Kidney (tissue), 22 donors: ENCODE results near the gene GAGE10. TPM values are rescaled to one million over a fixed set of nuclear protein-coding genes. Genes with fewer than 3 reads are reported as not detected.
A peak's percentile ranks its signal among the peaks of the same experiment; 100 is the strongest.

Experiments
- DNase-seq, 5 donors: peaks; one replicate each; pipeline ENCODE4 v3.0.0-alpha.2; 2013 to 2020
- FAIRE-seq: peaks from 2 replicates; lab custom pipeline; 2012; peaks lifted over from hg19 to GRCh38; lab: Jason Lieb, UNC
- H3K27ac ChIP-seq, 2 donors: one replicate each; pipeline ENCODE4 v1.7.0; 2013; ENCODE audit warnings: low read depth in 2 of 2, low read length in 2 of 2, inconsistent platforms in 1 of 2
- H3K27me3 ChIP-seq: one replicate; pipeline ENCODE4 v1.7.1; 2013; ENCODE audit warnings: low read length, inconsistent platforms; ENCODE audit not compliant: control insufficient read depth, insufficient read depth
- H3K36me3 ChIP-seq, 3 donors: one replicate each; pipeline versions ENCODE4 v1.7.0 to v1.7.1; 2013; ENCODE audit warnings: low read length in 3 of 3, control low read depth in 1 of 3, inconsistent platforms in 1 of 3; ENCODE audit not compliant: insufficient read depth in 3 of 3, control insufficient read depth in 2 of 3
- H3K4me1 ChIP-seq, 3 donors: one replicate each; pipeline versions ENCODE4 v1.7.0 to v1.7.1; 2013; ENCODE audit warnings: low read length in 3 of 3, inconsistent platforms in 1 of 3, low read depth in 1 of 3; ENCODE audit not compliant: control insufficient read depth in 2 of 3, insufficient read depth in 2 of 3
- H3K4me3 ChIP-seq, 3 donors: one replicate each; pipeline versions ENCODE4 v1.7.0 to v1.8.1; 2013; ENCODE audit warnings: low read length in 3 of 3, control low read depth in 1 of 3, inconsistent platforms in 1 of 3
- H3K9ac ChIP-seq, 3 donors: one replicate each; pipeline versions ENCODE4 v1.7.0 to v1.7.1; 2013; ENCODE audit warnings: low read length in 3 of 3, control low read depth in 1 of 3, inconsistent platforms in 1 of 3
- H3K9me3 ChIP-seq, 3 donors: one replicate each; pipeline versions ENCODE4 v1.7.0 to v1.7.1; 2013; ENCODE audit warnings: low read length in 3 of 3, control low read depth in 1 of 3, inconsistent platforms in 1 of 3; ENCODE audit not compliant: control insufficient read depth in 2 of 3, insufficient read depth in 1 of 3
- CTCF ChIP-seq: IDR thresholded peaks from 3 replicates; pipeline ENCODE4 v1.5.1; 2012; ENCODE audit warnings: mild to moderate bottlenecking, moderate library complexity, borderline replicate concordance; ENCODE audit not compliant: insufficient read depth; ENCODE audit errors: extremely low read depth
- intact Hi-C: fragments of 100-400 bp; cut with DNase I; formaldehyde crosslinking; loops from one replicate; pipeline ENCODE4 v1.11.1; 2022
- long read RNA-seq, 10 donors: library from polyadenylated mRNA in 1 of 10; unstranded in 1 of 10; transcript quantifications; one replicate each; pipeline ENCODE4 v2.0.0 and lab custom pipeline, GENCODE V29; 2021 to 2026
- polyA plus RNA-seq: library from polyadenylated mRNA; stranded (reverse); fragments of 350-450 nt; fragmentation: Illumina TruSeq; extraction: RNeasy Lipid Tissue Mini Kit (QIAGEN cat#74804); gene quantifications from one replicate; pipeline ENCODE4 v1.2.3, GENCODE V29; 2014; ENCODE audit warnings: low read depth, low replicate concordance; ENCODE audit not compliant: insufficient read depth
- total RNA-seq: library from RNA; stranded (reverse); fragmentation: NEBNext Ultra II Directional; extraction: Animal tissue kit (Norgen Biotek cat#: 25700); gene quantifications from one replicate; pipeline ENCODE4 v1.2.1, GENCODE V29; 2021
- donor health status: control.
- donor health status: control.
- donor health status: control.
- donor health status: control.
- donor health status: control.
- donor health status: DM: yes; HTN: yes; CAD: no.
- donor health status: Normal renal cell carcinoma (clear cell type).

Gene GAGE10
- total RNA-seq (not detected), polyA plus RNA-seq (not detected)
- long read RNA-seq, donor 1, result 0 reads
- long read RNA-seq, donor 2, result 0 reads
- long read RNA-seq, donor 3, result 0 reads
- long read RNA-seq, donor 4, result 0 reads
- long read RNA-seq, donor 5, result 0 reads
- long read RNA-seq, donor 6, result 0 reads
- long read RNA-seq, donor 7, result 0 reads
- long read RNA-seq, donor 8, result 0 reads
- long read RNA-seq, donor 9, result 0 reads
- long read RNA-seq, donor 10, result 0 reads

- no peak within 1 kb of the TSS for H3K27ac ChIP-seq
- H3K9ac ChIP-seq, result no peak within 1 kb of the TSS
- H3K4me1 ChIP-seq, result no peaks in the 10 kb centered on the region
- no peak within 1 kb of the TSS for H3K4me3 ChIP-seq
- no peaks in the 10 kb centered on the region for H3K27me3 ChIP-seq
- no peak for DNase-seq
- intact Hi-C loops, result no loop called here
- FAIRE-seq, result no peak
- TF ChIP-seq CTCF, result no peak
- no peaks in the 10 kb centered on the region for H3K36me3 ChIP-seq
- no peaks in the 10 kb centered on the region for H3K9me3 ChIP-seq
These were observed at the start of gene GAGE10 for GRCh38 chrX:49303346-49303745. TSS of gene GAGE10 (plus strand) at chrX:49303646. CDS start at chrX:49304860, 1,214 bp downstream.

- FAIRE-seq, result no peak
- Histone ChIP-seq H3K9me3 (no peaks in the 10 kb centered on the region), H3K27me3 (no peaks in the 10 kb centered on the region), H3K9ac (no peak overlapping the region), H3K4me1 (no peaks in the 10 kb centered on the region), H3K4me3 (no peak overlapping the region), H3K27ac (no peak overlapping the region), H3K36me3 (no peaks in the 10 kb centered on the region)
- intact Hi-C loops, result no loop called here
- DNase-seq, result peak in 1 of 5 donors; percentile 7
- TF ChIP-seq CTCF, result no peak
These were observed 48.8 kb upstream of the GAGE10 start for GRCh38 chrX:49254639-49255038.

GRCh38 chrX:49256268-49256995 is 47.0 kb upstream of the GAGE10 start:
- peak in 1 of 5 donors; percentile 29 for DNase-seq
- no peaks in the 10 kb centered on the region for H3K9me3 ChIP-seq
- no peaks in the 10 kb centered on the region for H3K27me3 ChIP-seq
- intact Hi-C loops, result no loop called here
- H3K27ac ChIP-seq, result no peak overlapping the region
- no peak for FAIRE-seq
- no peaks in the 10 kb centered on the region for H3K36me3 ChIP-seq
- H3K9ac ChIP-seq, result no peak overlapping the region
- no peak overlapping the region for H3K4me3 ChIP-seq
- no peak for TF ChIP-seq CTCF
- no peaks in the 10 kb centered on the region for H3K4me1 ChIP-seq
